Astrocyte (in vitro differentiated cells and primary cell): Measurements from ENCODE around the gene TFDP2. TPM values are rescaled to one million over a fixed set of nuclear protein-coding genes. Genes with fewer than 3 reads are reported as not detected.
"Not testable (repeated sequence)": the region's sequence is repeated elsewhere in the genome, so short reads cannot be mapped to it uniquely, and the experiment has no call there.

Experiments
- DNase-seq: peaks from one replicate; pipeline ENCODE4 v3.0.0-alpha.2; 2010; ENCODE audit warnings: low read depth
- FAIRE-seq: peaks from 2 replicates; lab custom pipeline; 2011; peaks lifted over from hg19 to GRCh38; lab: Jason Lieb, UNC
- H2AFZ ChIP-seq: 2 replicates; pipeline ENCODE4 v1.6.0; 2012; ENCODE audit warnings: low read depth, low read length, inconsistent platforms
- H3K27ac ChIP-seq: 2 replicates; pipeline ENCODE4 v1.5.1; 2011; ENCODE audit warnings: low read depth, low read length, inconsistent platforms
- H3K27me3 ChIP-seq: 2 replicates; pipeline ENCODE4 v1.6.0; 2011; ENCODE audit warnings: low read length, inconsistent platforms; ENCODE audit not compliant: insufficient read depth
- H3K36me3 ChIP-seq: 2 replicates; pipeline ENCODE4 v1.5.1; 2011; ENCODE audit warnings: low read length, inconsistent platforms; ENCODE audit not compliant: insufficient read depth
- H3K4me1 ChIP-seq: 2 replicates; pipeline ENCODE4 v1.5.1; 2011; ENCODE audit warnings: low read length, inconsistent platforms; ENCODE audit not compliant: insufficient read depth
- H3K4me2 ChIP-seq: 2 replicates; pipeline ENCODE4 v1.6.0; 2012; ENCODE audit warnings: low read length, inconsistent platforms
- H3K4me3 ChIP-seq: 2 replicates; pipeline ENCODE4 v1.5.1; 2011; ENCODE audit warnings: low read depth, mild to moderate bottlenecking, low read length, inconsistent platforms; ENCODE audit not compliant: insufficient read depth
- H3K79me2 ChIP-seq: 2 replicates; pipeline ENCODE4 v1.6.0; 2012; ENCODE audit warnings: mild to moderate bottlenecking, low read length, inconsistent platforms; ENCODE audit not compliant: insufficient read depth
- H3K9ac ChIP-seq: 2 replicates; pipeline ENCODE4 v1.6.0; 2012; ENCODE audit warnings: mild to moderate bottlenecking, low read length, inconsistent platforms
- H3K9me3 ChIP-seq: 2 replicates; pipeline ENCODE4 v1.5.1; 2012; ENCODE audit warnings: low read depth, mild to moderate bottlenecking, low read length, inconsistent platforms; ENCODE audit not compliant: insufficient read depth
- H4K20me1 ChIP-seq: 2 replicates; pipeline ENCODE4 v1.6.0; 2012; ENCODE audit warnings: low read length, inconsistent platforms; ENCODE audit not compliant: insufficient read depth
- H3K27ac Mint-ChIP-seq: one replicate; pipeline ENCODE4 v1.8.0; 2021; ENCODE audit warnings: mild to moderate bottlenecking, mixed read lengths; ENCODE audit not compliant: unreplicated experiment
- H3K27me3 Mint-ChIP-seq: one replicate; pipeline ENCODE4 v1.8.0; 2021; ENCODE audit warnings: low read depth, mixed read lengths; ENCODE audit not compliant: unreplicated experiment
- H3K36me3 Mint-ChIP-seq: one replicate; pipeline ENCODE4 v1.8.0; 2021; ENCODE audit warnings: low read depth, mixed read lengths; ENCODE audit not compliant: unreplicated experiment
- H3K4me1 Mint-ChIP-seq: one replicate; pipeline ENCODE4 v1.8.0; 2021; ENCODE audit warnings: low read depth, mixed read lengths; ENCODE audit not compliant: unreplicated experiment
- H3K4me3 Mint-ChIP-seq: one replicate; pipeline ENCODE4 v1.8.0; 2021; ENCODE audit warnings: mild to moderate bottlenecking, moderate library complexity, mixed read lengths; ENCODE audit not compliant: unreplicated experiment
- H3K9me3 Mint-ChIP-seq: one replicate; pipeline ENCODE4 v1.8.0; 2021; ENCODE audit warnings: mild to moderate bottlenecking, mixed read lengths; ENCODE audit not compliant: unreplicated experiment
- EZH2 ChIP-seq: IDR thresholded peaks from 2 replicates; pipeline ENCODE4 v1.6.1; 2012; ENCODE audit warnings: mild to moderate bottlenecking, low read length, inconsistent platforms; ENCODE audit not compliant: insufficient read depth
- total RNA-seq: library from RNA; stranded (reverse); gene quantifications from 2 replicates; pipeline ENCODE4 v1.2.1, GENCODE V29; 2021
- TF ChIP-seq, protein P1 (sequence below): IDR thresholded peaks from 2 replicates; pipeline ENCODE4 v1.5.1; 2011; ENCODE audit warnings: low read depth, mild to moderate bottlenecking, inconsistent platforms, low read length, moderate library complexity; ENCODE audit not compliant: insufficient read depth

Gene TFDP2
- total RNA-seq, 1 donor from 2014 or later, result 51.0 TPM

DNA sequence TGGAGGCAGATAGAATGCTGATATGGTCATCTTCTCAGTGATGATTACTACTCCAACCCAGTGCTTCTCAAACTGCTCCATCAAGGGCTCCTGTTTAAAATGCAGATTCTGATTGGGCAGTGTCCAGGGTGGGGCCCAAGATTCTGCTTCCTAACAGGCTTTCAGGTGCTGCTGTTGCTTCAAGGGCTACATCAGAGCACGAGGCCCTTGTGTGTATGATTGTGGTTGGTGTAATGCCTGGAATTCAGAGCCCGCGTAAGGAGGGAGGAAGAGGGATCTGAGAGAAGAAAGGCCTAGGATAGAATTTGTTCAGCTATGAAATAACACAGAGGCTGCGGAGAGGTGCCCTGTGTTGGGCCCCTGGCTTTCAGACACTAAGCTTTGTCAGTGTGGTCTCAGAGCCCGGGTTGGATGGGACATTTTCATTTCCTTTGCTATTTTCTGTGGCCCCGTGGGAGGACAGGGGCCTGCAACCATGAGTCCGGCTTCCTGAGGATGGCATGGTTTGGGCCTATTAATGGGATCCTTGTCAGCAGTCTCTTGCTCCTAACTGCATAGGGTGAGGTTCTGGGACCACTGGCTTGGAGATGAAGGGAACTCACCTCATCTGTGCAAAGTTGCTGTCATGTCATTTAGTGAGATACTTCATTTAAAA, 219.9 kb downstream of the TFDP2 start:
- H4K20me1 ChIP-seq, result no peaks in the 10 kb centered on the region
- no peak for DNase-seq
- peaks cover 2% of the 10 kb centered on the region for H3K4me1 Mint-ChIP-seq

DNA sequence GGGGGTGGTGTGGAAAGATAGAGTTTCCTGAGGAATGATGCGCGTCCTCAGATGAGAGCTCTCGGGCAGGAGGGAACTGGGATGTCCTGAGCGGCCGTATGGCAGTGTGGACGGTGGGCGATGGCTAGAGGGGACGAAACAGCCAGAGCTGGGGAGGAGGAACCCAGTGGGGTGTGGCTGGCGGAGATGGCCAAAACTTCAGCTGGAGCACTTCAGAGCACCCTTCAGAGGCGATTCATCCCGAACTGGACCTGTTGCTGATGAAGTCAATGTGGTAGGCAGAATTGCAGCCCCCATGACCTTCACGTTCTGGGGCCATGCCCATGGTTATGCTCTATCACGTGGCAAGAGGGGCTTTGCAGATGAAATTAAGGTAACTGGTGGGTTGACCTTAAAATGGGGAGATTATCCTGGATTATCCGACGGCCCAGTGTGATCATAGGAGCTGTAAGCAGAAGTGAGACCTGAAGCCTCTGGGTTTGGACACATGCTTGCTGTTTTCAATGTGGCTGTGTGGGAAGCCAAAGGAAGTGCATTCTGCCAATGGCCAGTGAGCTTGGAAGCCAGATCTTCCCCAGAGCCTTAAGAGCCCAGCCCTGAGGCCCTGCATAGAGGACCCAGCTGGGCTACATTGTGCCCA, 220.6 kb downstream of the TFDP2 start:
- Histone ChIP-seq H3K27ac (no peak overlapping the region), H3K9ac (no peak overlapping the region), H3K27me3 (no peaks in the 10 kb centered on the region), H3K4me1 (no peaks in the 10 kb centered on the region), H4K20me1 (no peaks in the 10 kb centered on the region), H3K36me3 (peaks cover 15% of the 10 kb centered on the region), H3K79me2 (no peaks in the 10 kb centered on the region), H2AFZ (no peak overlapping the region), H3K4me2 (no peak overlapping the region), H3K4me3 (no peak overlapping the region), H3K9me3 (no peaks in the 10 kb centered on the region)
- Mint-ChIP-seq H3K27ac (peak overlapping the region; percentile 69), H3K36me3 (peaks cover 20% of the 10 kb centered on the region), H3K9me3 (no peaks in the 10 kb centered on the region), H3K4me1 (peaks cover 2% of the 10 kb centered on the region), H3K27me3 (no peaks in the 10 kb centered on the region), H3K4me3 (no peak overlapping the region)
- FAIRE-seq, result no peak
- TF ChIP-seq EZH2, result no peak
- TF ChIP-seq, protein P1, sequence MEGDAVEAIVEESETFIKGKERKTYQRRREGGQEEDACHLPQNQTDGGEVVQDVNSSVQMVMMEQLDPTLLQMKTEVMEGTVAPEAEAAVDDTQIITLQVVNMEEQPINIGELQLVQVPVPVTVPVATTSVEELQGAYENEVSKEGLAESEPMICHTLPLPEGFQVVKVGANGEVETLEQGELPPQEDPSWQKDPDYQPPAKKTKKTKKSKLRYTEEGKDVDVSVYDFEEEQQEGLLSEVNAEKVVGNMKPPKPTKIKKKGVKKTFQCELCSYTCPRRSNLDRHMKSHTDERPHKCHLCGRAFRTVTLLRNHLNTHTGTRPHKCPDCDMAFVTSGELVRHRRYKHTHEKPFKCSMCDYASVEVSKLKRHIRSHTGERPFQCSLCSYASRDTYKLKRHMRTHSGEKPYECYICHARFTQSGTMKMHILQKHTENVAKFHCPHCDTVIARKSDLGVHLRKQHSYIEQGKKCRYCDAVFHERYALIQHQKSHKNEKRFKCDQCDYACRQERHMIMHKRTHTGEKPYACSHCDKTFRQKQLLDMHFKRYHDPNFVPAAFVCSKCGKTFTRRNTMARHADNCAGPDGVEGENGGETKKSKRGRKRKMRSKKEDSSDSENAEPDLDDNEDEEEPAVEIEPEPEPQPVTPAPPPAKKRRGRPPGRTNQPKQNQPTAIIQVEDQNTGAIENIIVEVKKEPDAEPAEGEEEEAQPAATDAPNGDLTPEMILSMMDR, result no peak
- DNase-seq, result no peak

More for the DNA sequence above, 219.9 kb downstream of the TFDP2 start:
- TF ChIP-seq, protein P1, result no peak
- TF ChIP-seq EZH2, result no peak
- H3K4me3 ChIP-seq, result no peak overlapping the region
- H3K9me3 ChIP-seq, result no peaks in the 10 kb centered on the region
- no peaks in the 10 kb centered on the region for H3K27me3 ChIP-seq
- no peak overlapping the region for H3K9ac ChIP-seq
- H3K27ac Mint-ChIP-seq, result no peak overlapping the region
- H3K36me3 Mint-ChIP-seq, result peaks cover 19% of the 10 kb centered on the region
- H3K4me2 ChIP-seq, result no peak overlapping the region
- no peak overlapping the region for H3K27ac ChIP-seq
- H2AFZ ChIP-seq, result no peak overlapping the region
- no peaks in the 10 kb centered on the region for H3K79me2 ChIP-seq
- no peak overlapping the region for H3K4me3 Mint-ChIP-seq
- H3K4me1 ChIP-seq, result no peaks in the 10 kb centered on the region
- H3K36me3 ChIP-seq, result peaks cover 15% of the 10 kb centered on the region
- no peaks in the 10 kb centered on the region for H3K27me3 Mint-ChIP-seq
- no peaks in the 10 kb centered on the region for H3K9me3 Mint-ChIP-seq
- FAIRE-seq, result no peak

DNA sequence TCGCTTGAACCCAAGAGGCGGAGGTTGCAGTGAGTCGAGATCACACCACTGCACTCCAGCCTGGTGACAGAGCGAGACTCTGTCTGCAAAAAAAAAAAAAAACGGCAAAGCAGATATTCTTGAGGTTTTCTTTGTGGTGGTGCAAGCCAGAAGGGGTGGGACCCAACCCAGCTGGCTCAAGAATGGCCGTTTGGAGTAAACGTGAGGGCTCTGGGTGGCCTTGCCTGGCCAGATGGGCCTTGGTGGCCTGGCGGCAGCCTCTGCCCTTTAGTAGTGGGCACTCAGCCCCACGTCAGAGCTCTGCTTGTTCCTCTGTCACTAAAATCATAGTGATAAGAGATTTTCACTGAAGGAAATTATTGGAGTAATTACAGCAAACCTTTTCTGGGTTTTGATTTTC, 222.4 kb downstream of the TFDP2 start:
- Histone ChIP-seq H3K27me3 (no peaks in the 10 kb centered on the region), H3K9ac (no peak overlapping the region), H3K4me3 (no peak overlapping the region), H3K4me2 (no peak overlapping the region), H3K27ac (no peak overlapping the region), H4K20me1 (no peaks in the 10 kb centered on the region), H3K79me2 (no peaks in the 10 kb centered on the region), H2AFZ (no peak overlapping the region), H3K36me3 (peaks cover 15% of the 10 kb centered on the region), H3K4me1 (no peaks in the 10 kb centered on the region), H3K9me3 (no peaks in the 10 kb centered on the region)
- no peaks in the 10 kb centered on the region for H3K9me3 Mint-ChIP-seq
- peaks cover 2% of the 10 kb centered on the region for H3K4me1 Mint-ChIP-seq
- TF ChIP-seq, protein P1, result no peak
- TF ChIP-seq EZH2, result no peak
- no peak for DNase-seq
- FAIRE-seq, result no peak
- H3K36me3 Mint-ChIP-seq, result peaks cover 24% of the 10 kb centered on the region
- H3K4me3 Mint-ChIP-seq, result no peak overlapping the region
- H3K27ac Mint-ChIP-seq, result no peak overlapping the region
- no peaks in the 10 kb centered on the region for H3K27me3 Mint-ChIP-seq

DNA sequence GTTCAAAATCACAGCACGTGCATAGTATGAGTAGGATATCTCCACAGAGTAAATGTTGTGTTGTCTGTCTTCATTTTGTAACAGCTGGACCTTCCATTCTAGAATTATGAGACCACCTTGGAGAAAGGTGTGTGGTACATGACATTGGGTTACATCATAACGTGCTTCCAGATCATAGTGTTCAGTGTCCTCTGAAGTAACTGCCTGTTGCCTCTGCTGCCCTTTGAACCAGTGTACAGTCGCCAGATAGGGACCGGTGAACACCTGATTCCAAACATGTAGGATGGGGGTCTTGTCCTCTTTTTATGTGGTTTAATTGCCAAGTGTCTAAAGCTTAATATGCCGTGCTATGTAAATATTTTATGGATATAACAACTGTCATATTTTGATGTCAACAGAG, 223.7 kb downstream of the TFDP2 start:
- H4K20me1 ChIP-seq, H3K79me2 ChIP-seq, H3K27me3 ChIP-seq, H3K4me1 Mint-ChIP-seq, H3K9me3 ChIP-seq, H3K27me3 Mint-ChIP-seq, H3K4me1 ChIP-seq, FAIRE-seq, H3K9me3 Mint-ChIP-seq, H3K4me3 Mint-ChIP-seq, H3K4me2 ChIP-seq, H3K9ac ChIP-seq, H3K27ac Mint-ChIP-seq, H2AFZ ChIP-seq, DNase-seq, H3K27ac ChIP-seq, H3K4me3 ChIP-seq: not testable (repeated sequence)
- H3K36me3 ChIP-seq, result peaks cover 15% of the 10 kb centered on the region
- H3K36me3 Mint-ChIP-seq, result peaks cover 24% of the 10 kb centered on the region
